ENCODE results near the gene HELZ2.

Gene HELZ2

DNA sequence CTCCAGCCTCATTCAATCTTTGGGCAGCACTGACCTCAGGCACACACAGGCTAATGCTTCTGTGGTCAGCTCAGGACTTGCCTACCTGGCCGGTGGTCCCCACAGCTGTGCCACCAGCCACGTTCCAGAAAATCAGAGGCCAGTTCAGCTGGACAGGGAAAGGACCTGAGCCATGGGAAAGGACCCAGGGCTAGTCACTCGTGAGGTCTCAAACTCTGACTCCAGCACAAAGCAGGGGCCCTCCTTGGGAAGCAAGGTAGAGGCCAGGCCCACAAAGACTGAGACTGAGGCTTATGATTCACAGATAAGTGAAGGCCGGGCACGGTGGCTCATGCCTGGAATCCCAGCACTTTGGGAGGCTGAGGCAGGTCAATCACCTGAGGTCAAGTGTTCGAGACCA, 22.4 kb upstream of the HELZ2 start:
- no peak for FAIRE-seq

- no peak for FAIRE-seq
Observed at GRCh38 chr20:63595416-63596127, 21.5 kb upstream of the HELZ2 start.

GRCh38 chr20:63594043-63594561, 20.1 kb upstream of the HELZ2 start:
- no peak for FAIRE-seq

GRCh38 chr20:63592661-63593060, 18.6 kb upstream of the HELZ2 start:
- FAIRE-seq, result no peak

GRCh38 chr20:63591786-63592355, 17.8 kb upstream of the HELZ2 start:
- FAIRE-seq, result no peak

- FAIRE-seq, result no peak
Observed at GRCh38 chr20:63591147-63591533, 17.1 kb upstream of the HELZ2 start.

DNA sequence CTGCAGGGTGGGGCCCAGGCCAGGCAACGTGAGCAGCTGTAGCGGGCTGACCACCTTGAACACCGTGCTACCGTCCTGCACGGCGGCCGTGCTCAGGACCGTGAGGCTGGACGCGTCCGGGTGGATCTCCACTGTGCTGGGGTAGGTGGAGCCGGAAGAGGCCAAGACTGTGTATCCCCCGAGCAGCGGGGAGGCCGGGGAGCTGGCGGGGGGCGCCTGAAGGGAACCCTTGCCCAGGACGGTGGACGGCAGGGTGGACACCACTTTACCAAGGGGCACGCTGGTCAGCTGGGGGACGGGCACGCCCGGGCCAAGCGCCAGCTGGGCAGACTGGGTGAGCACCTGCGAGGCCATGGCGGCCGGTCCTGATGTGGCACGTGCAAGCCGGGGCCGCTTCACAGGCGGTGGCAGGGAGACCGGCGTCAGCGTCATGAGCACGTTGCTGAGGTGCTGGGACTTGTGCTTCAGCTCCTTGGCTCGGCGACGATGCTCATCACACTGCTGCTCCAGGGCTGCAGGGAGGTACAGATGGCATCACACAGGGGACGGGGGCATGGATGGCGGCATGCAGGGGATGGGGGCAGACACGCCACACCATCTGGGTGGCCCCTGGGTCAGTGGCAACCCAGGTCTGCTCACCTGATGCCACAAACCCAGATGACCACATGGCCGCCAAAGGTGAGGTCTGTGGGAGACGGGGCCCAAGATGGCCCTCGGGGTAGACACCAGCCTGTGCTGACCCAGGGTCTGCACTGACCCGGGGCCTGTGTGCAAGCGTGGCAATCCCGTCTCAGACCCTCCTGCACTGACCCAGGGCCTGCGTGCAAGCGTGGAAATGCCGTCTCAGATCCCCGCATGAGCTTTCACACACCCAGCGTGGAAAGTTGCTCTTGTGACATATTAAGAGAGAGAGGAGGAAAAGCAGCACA, 16.4 kb upstream of the HELZ2 start:
- FAIRE-seq, result no peak

DNA sequence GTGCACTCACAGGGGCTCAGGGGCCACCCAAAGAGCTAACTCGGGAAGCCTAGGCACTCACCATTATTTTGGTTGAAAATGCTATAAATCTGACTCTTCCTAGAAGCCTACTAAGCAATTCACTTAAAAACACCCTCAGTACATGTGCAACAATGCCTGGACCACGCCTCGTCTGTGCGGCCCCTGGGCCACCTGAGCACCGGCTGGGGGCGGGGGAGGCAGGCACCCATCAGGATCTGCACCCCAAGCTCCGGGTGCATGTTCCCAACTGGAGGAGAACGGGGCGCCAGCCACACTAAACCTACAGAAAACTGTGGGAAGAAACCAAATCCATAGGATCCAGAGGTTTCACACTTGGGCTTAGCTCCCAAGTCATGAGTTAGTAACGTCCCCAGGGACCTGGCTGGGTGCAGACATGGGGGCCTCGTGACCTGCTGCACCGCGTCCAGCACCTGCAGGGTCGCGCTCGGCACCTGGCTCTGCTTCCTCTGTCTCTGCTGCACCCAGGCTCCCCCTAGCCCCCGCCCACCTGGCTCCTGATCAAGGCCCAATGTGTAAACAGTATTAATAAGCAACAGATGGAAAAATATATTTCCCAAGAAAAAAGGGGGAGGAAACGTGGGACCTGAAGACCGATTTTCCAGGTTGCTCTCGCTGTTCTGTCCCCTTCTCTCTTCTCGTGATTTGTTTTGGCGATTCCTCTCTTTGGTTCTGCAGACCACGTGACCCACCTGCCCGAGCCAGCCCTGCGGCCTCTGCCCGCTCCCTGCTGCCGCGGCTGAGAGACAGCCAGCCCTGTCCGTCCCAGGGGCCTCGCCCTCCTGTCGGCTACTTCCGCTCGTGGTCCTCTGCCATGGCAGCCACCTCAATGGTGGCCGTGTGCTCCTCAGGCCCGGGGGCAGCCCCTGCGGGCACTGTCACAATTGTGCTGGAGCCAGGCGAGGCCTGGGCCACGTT, 15.5 kb upstream of the HELZ2 start:
- FAIRE-seq, result no peak

GRCh38 chr20:63588641-63589041, 14.6 kb upstream of the HELZ2 start:
- FAIRE-seq, result no peak

GRCh38 chr20:63587776-63588591, 13.9 kb upstream of the HELZ2 start:
- no peak for FAIRE-seq

- FAIRE-seq, result no peak
Observed at GRCh38 chr20:63587256-63587655, 13.2 kb upstream of the HELZ2 start.

DNA sequence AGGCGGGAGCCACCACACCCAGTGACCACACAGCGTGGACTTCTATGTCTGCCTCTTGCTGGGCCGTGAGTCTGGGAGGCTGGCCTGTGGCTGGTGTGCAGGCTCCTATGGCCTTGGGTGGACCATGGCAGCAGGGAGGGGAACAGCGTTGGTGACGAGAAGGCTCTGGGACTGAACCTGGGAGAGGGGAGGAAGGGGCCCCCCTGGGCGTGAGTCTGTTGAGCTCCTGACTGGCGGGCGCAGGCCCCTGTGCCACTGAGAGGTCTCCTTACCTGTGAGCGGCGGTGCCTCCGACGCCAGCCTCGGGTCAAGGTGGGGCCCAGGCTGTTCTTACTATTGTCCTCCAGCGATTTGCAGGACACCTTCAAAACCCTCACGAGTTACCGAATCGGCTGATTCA, 12.8 kb upstream of the HELZ2 start:
- FAIRE-seq, result no peak

- FAIRE-seq, result no peak
Observed at GRCh38 chr20:63585616-63586565, 11.9 kb upstream of the HELZ2 start.

DNA sequence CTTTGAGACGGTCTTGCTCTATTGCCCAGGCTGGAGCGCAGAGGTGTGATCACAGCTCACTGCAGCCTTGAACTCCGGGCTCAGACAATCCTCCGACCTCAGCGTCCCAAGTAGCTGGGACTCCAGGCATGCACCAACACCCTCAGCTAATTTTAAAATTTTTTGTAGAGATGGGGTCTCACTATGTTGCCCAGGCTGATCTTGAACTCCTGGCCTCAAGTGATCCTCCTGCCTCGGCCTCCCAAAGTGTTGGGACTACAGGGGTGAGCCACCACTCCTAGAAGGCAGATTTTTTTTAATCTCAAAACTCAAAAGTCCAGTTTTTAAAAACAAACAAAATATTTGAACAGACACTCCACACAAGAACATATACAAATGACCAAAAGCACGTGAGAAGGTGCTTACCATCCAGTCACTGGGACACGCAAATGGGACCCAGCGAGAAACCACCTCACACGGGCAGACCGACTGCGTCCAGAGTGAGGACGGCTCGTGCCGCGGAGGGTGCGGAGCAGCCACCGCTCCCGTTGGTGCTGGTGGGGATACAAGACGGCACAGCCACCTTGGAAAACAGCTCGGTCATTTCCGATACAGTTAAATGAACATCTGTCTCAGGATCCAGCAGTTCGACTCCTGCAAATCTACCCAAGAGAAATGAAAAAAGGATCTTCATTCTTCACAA, 8.5 kb upstream of the HELZ2 start:
- FAIRE-seq, result no peak

DNA sequence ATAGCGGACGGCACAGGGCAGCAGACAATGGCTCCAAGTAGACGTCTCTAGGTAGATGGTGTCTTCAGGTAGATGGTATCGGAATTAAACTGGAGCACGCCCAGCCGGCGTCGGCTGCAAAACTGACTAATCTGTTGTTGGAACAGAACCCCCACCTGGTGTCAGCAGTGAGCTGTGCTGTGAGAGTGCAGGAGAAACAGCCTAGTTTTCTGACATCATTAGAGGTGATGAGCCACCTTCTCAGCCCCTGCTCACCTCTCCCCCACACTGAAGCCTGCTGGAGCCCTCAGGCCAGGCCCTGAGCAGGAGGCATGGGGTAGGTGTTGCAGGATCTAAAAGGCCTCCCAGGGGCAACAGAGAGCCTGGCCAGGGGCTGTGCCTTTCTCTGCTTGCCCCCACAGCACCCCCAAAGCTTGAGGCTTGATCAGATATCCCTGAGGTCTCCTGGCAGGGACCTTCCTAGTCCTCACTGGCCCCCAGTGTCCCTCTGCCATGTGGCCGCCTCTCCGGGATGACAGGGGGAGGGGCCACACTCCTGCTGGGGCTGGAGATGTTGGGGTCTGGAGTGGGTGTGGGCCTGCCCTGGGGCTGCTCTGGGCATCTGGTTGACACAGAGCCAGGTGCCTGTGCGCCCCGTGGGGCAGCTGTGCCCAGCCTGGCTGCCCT, 6.9 kb upstream of the HELZ2 start:
- no peak for FAIRE-seq

- FAIRE-seq, result no peak
Observed at GRCh38 chr20:63579017-63579694, 5.1 kb upstream of the HELZ2 start.

GRCh38 chr20:63578224-63579016, 4.4 kb upstream of the HELZ2 start:
- no peak for FAIRE-seq

Data from TTC549 (cell line).